Measurements from ENCODE around the gene CHRNB4. TPM values are rescaled to one million over a fixed set of nuclear protein-coding genes. Genes with fewer than 3 reads are reported as not detected.

The CHRNB4 gene
- total and polyA plus RNA-seq, 5 donors from 2014 or later = not detected

- no peak for DNase-seq
- peaks cover 0 to 1% (median 0%) of the 10 kb centered on the region in 7 donors for H3K9me3 Mint-ChIP-seq
- peaks cover 0 to 9% (median 0%) of the 10 kb centered on the region in 4 donors for H3K4me1 Mint-ChIP-seq
Measured at GRCh38 chr15:78682004-78682651, 41.1 kb upstream of the CHRNB4 start.

GRCh38 chr15:78681281-78682003 lies 40.4 kb upstream of the CHRNB4 start:
- Histone ChIP-seq H3K27me3 (ENCODE audit: control insufficient read depth, insufficient read depth, low read length) (no peaks in the 10 kb centered on the region), H3K36me3 (ENCODE audit: control insufficient read depth, insufficient read depth, low read length) (no peaks in the 10 kb centered on the region), H3K27ac (ENCODE audit: insufficient read depth, low read length, poor library complexity, severe bottlenecking) (no peak overlapping the region), H3K9me3 (ENCODE audit: control insufficient read depth in 2 of 2, low read length in 2 of 2) (no peaks in the 10 kb centered on the region), H3K4me3 (ENCODE audit: low read depth, low read length) (no peak overlapping the region), H3K4me1 (ENCODE audit: control insufficient read depth, insufficient read depth, low read length, poor library complexity, severe bottlenecking) (no peaks in the 10 kb centered on the region)
- no peak overlapping the region for H3K4me3 Mint-ChIP-seq
- H3K27me3 Mint-ChIP-seq = peaks cover 5% of the 10 kb centered on the region
- ATAC-seq (ENCODE audit: low read depth in 2 of 2) (no peak), DNase-seq (no peak)
- peaks cover 0 to 1% (median 0%) of the 10 kb centered on the region in 7 donors for H3K9me3 Mint-ChIP-seq
- peak overlapping the region in 1 of 3 donors; percentile 60 for H3K27ac Mint-ChIP-seq
- peaks cover 0 to 9% (median 0%) of the 10 kb centered on the region in 4 donors for H3K4me1 Mint-ChIP-seq
- no peaks in the 10 kb centered on the region for H3K36me3 Mint-ChIP-seq

More at GRCh38 chr15:78682004-78682651, 41.1 kb upstream of the CHRNB4 start:
- Histone ChIP-seq H3K4me1 (ENCODE audit: control insufficient read depth, insufficient read depth, low read length, poor library complexity, severe bottlenecking) (no peaks in the 10 kb centered on the region), H3K27me3 (ENCODE audit: control insufficient read depth, insufficient read depth, low read length) (peaks cover 2% of the 10 kb centered on the region), H3K27ac (ENCODE audit: insufficient read depth, low read length, poor library complexity, severe bottlenecking) (no peak overlapping the region), H3K4me3 (ENCODE audit: low read depth, low read length) (no peak overlapping the region), H3K36me3 (ENCODE audit: control insufficient read depth, insufficient read depth, low read length) (no peaks in the 10 kb centered on the region), H3K9me3 (ENCODE audit: control insufficient read depth in 2 of 2, low read length in 2 of 2) (no peaks in the 10 kb centered on the region)
- no peak for ATAC-seq (ENCODE audit: low read depth in 2 of 2)
- H3K36me3 Mint-ChIP-seq = no peaks in the 10 kb centered on the region
- peaks cover 5% of the 10 kb centered on the region for H3K27me3 Mint-ChIP-seq
- no peak overlapping the region for H3K27ac Mint-ChIP-seq
- H3K4me3 Mint-ChIP-seq = no peak overlapping the region

- no peak overlapping the region for H3K4me3 Mint-ChIP-seq
- peaks cover 5% of the 10 kb centered on the region for H3K27me3 Mint-ChIP-seq
- H3K27me3 ChIP-seq (ENCODE audit: control insufficient read depth, insufficient read depth, low read length) = no peaks in the 10 kb centered on the region
- H3K36me3 ChIP-seq (ENCODE audit: control insufficient read depth, insufficient read depth, low read length) = no peaks in the 10 kb centered on the region
- no peaks in the 10 kb centered on the region for H3K9me3 ChIP-seq (ENCODE audit: control insufficient read depth in 2 of 2, low read length in 2 of 2)
- H3K36me3 Mint-ChIP-seq = no peaks in the 10 kb centered on the region
- H3K4me3 ChIP-seq (ENCODE audit: low read depth, low read length) = no peak overlapping the region
- no peak overlapping the region for H3K27ac Mint-ChIP-seq
- DNase-seq (no peak), ATAC-seq (ENCODE audit: low read depth in 2 of 2) (no peak)
- H3K9me3 Mint-ChIP-seq = peaks cover 0 to 1% (median 0%) of the 10 kb centered on the region in 7 donors
- no peak overlapping the region for H3K27ac ChIP-seq (ENCODE audit: insufficient read depth, low read length, poor library complexity, severe bottlenecking)
- H3K4me1 Mint-ChIP-seq = peaks cover 0 to 5% (median 0%) of the 10 kb centered on the region in 4 donors
- no peaks in the 10 kb centered on the region for H3K4me1 ChIP-seq (ENCODE audit: control insufficient read depth, insufficient read depth, low read length, poor library complexity, severe bottlenecking)
Measured at GRCh38 chr15:78680431-78681075, 39.5 kb upstream of the CHRNB4 start.

- H3K27ac ChIP-seq (ENCODE audit: insufficient read depth, low read length, poor library complexity, severe bottlenecking) = no peak overlapping the region
- Mint-ChIP-seq H3K9me3 (peaks cover 0 to 1% (median 0%) of the 10 kb centered on the region in 7 donors), H3K27ac (no peak overlapping the region), H3K4me3 (no peak overlapping the region), H3K27me3 (no peaks in the 10 kb centered on the region), H3K4me1 (no peaks in the 10 kb centered on the region), H3K36me3 (no peaks in the 10 kb centered on the region)
- no peaks in the 10 kb centered on the region for H3K36me3 ChIP-seq (ENCODE audit: control insufficient read depth, insufficient read depth, low read length)
- DNase-seq (no peak), ATAC-seq (ENCODE audit: low read depth in 2 of 2) (no peak)
- no peak overlapping the region for H3K4me3 ChIP-seq (ENCODE audit: low read depth, low read length)
- no peaks in the 10 kb centered on the region for H3K27me3 ChIP-seq (ENCODE audit: control insufficient read depth, insufficient read depth, low read length)
- H3K4me1 ChIP-seq (ENCODE audit: control insufficient read depth, insufficient read depth, low read length, poor library complexity, severe bottlenecking) = no peaks in the 10 kb centered on the region
- H3K9me3 ChIP-seq (ENCODE audit: control insufficient read depth in 2 of 2, low read length in 2 of 2) = no peaks in the 10 kb centered on the region
Measured at GRCh38 chr15:78679089-78679511, 38.1 kb upstream of the CHRNB4 start.

- no peaks in the 10 kb centered on the region for H3K36me3 ChIP-seq (ENCODE audit: control insufficient read depth, insufficient read depth, low read length)
- H3K9me3 ChIP-seq (ENCODE audit: control insufficient read depth in 2 of 2, low read length in 2 of 2) = no peaks in the 10 kb centered on the region
- Mint-ChIP-seq H3K36me3 (no peaks in the 10 kb centered on the region), H3K4me1 (no peaks in the 10 kb centered on the region), H3K27ac (no peak overlapping the region), H3K27me3 (peaks cover 5% of the 10 kb centered on the region), H3K9me3 (no peaks in the 10 kb centered on the region), H3K4me3 (no peak overlapping the region)
- DNase-seq (no peak), ATAC-seq (ENCODE audit: low read depth in 2 of 2) (no peak)
- no peaks in the 10 kb centered on the region for H3K4me1 ChIP-seq (ENCODE audit: control insufficient read depth, insufficient read depth, low read length, poor library complexity, severe bottlenecking)
- no peak overlapping the region for H3K27ac ChIP-seq (ENCODE audit: insufficient read depth, low read length, poor library complexity, severe bottlenecking)
- no peaks in the 10 kb centered on the region for H3K27me3 ChIP-seq (ENCODE audit: control insufficient read depth, insufficient read depth, low read length)
- H3K4me3 ChIP-seq (ENCODE audit: low read depth, low read length) = no peak overlapping the region
Measured at GRCh38 chr15:78676424-78677110, 35.6 kb upstream of the CHRNB4 start.

- Mint-ChIP-seq H3K4me1 (no peaks in the 10 kb centered on the region), H3K27me3 (peaks cover 5% of the 10 kb centered on the region), H3K9me3 (no peaks in the 10 kb centered on the region), H3K4me3 (no peak overlapping the region), H3K36me3 (no peaks in the 10 kb centered on the region), H3K27ac (no peak overlapping the region)
- H3K36me3 ChIP-seq (ENCODE audit: control insufficient read depth, insufficient read depth, low read length) = no peaks in the 10 kb centered on the region
- ATAC-seq (ENCODE audit: low read depth in 2 of 2) (no peak), DNase-seq (no peak)
- H3K9me3 ChIP-seq (ENCODE audit: control insufficient read depth in 2 of 2, low read length in 2 of 2) = no peaks in the 10 kb centered on the region
- H3K4me3 ChIP-seq (ENCODE audit: low read depth, low read length) = no peak overlapping the region
- H3K27me3 ChIP-seq (ENCODE audit: control insufficient read depth, insufficient read depth, low read length) = no peaks in the 10 kb centered on the region
- no peak overlapping the region for H3K27ac ChIP-seq (ENCODE audit: insufficient read depth, low read length, poor library complexity, severe bottlenecking)
- no peaks in the 10 kb centered on the region for H3K4me1 ChIP-seq (ENCODE audit: control insufficient read depth, insufficient read depth, low read length, poor library complexity, severe bottlenecking)
Measured at GRCh38 chr15:78675617-78676360, 34.8 kb upstream of the CHRNB4 start.

GRCh38 chr15:78675206-78675605 lies 34.2 kb upstream of the CHRNB4 start:
- no peaks in the 10 kb centered on the region for H3K27me3 ChIP-seq (ENCODE audit: control insufficient read depth, insufficient read depth, low read length)
- DNase-seq = no peak
- no peak overlapping the region for H3K27ac Mint-ChIP-seq
- no peaks in the 10 kb centered on the region for H3K4me1 Mint-ChIP-seq
- H3K36me3 Mint-ChIP-seq = no peaks in the 10 kb centered on the region
- no peak overlapping the region for H3K4me3 Mint-ChIP-seq
- H3K9me3 Mint-ChIP-seq = no peaks in the 10 kb centered on the region
- no peaks in the 10 kb centered on the region for H3K4me1 ChIP-seq (ENCODE audit: control insufficient read depth, insufficient read depth, low read length, poor library complexity, severe bottlenecking)
- H3K4me3 ChIP-seq (ENCODE audit: low read depth, low read length) = no peak overlapping the region
- no peaks in the 10 kb centered on the region for H3K36me3 ChIP-seq (ENCODE audit: control insufficient read depth, insufficient read depth, low read length)
- peaks cover 5% of the 10 kb centered on the region for H3K27me3 Mint-ChIP-seq
- ATAC-seq (ENCODE audit: low read depth in 2 of 2) = no peak
- H3K27ac ChIP-seq (ENCODE audit: insufficient read depth, low read length, poor library complexity, severe bottlenecking) = no peak overlapping the region
- no peaks in the 10 kb centered on the region for H3K9me3 ChIP-seq (ENCODE audit: control insufficient read depth in 2 of 2, low read length in 2 of 2)
